Measurements from ENCODE around the gene PRDM16. TPM values are rescaled to one million over a fixed set of nuclear protein-coding genes. Genes with fewer than 3 reads are reported as not detected.
A peak's percentile ranks its signal among the peaks of the same experiment; 100 is the strongest.

PRDM16 gene
- total and polyA plus RNA-seq, 2 of the 13 experiments (the other 11 are each of a cell fraction or from before 2014, with no cell fraction given): 0.15 to 0.81 TPM

DNA sequence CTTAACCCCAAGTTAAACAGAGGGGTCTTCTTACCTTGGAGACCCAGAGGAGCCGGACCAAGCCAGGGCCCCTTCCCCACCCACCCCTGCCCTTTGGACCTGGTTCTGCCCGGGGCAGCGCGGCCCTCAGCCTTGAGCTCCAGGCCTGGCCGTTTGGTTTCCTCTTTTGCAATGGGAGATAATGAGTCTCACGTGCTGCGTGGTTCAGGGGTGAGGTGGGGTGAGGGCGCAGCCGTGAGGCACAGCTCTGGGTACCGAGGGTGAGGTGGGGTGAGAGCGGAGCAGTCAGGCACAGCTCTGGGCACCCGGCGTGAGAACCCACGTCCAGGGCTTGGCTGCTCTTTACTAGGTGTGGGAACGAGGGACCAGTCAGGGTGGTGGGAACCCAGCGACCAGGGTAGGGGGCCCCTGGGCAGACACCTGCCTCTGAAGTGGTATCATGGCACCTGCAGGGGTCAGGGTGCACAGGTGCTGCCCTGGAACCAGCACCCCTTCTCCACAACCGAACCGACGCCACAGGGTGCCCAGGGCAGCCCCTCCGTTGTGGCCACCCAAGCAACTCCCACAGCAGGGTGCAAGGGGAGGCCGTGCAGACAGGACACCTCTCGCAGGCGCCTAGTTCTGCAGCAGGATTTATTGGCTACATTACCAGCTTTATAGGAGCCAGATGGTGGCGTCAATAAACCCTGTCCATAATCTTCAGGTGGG lies 182.2 kb downstream of the PRDM16 start (continued):
- TF ChIP-seq ZBED4 (CRISPR knock-in tag; IDR thresholded peaks at IDR 0.05; ENCODE audit: borderline replicate concordance) (no peak), ELF3 (CRISPR knock-in tag; IDR thresholded peaks at IDR 0.05) (no peak), GFI1 (CRISPR knock-in tag; IDR thresholded peaks at IDR 0.05; ENCODE audit: borderline replicate concordance) (no peak), JUNB (CRISPR knock-in tag; IDR thresholded peaks at IDR 0.05; ENCODE audit: borderline replicate concordance) (no peak), MBNL3 (CRISPR knock-in tag; conservative IDR thresholded peaks at IDR 0.05) (no peak), ZNF598 (CRISPR knock-in tag; IDR thresholded peaks at IDR 0.05; ENCODE audit: borderline replicate concordance) (no peak), KLF12 (CRISPR knock-in tag; IDR thresholded peaks at IDR 0.05; ENCODE audit: borderline replicate concordance) (no peak), SIX1 (CRISPR knock-in tag; IDR thresholded peaks at IDR 0.05; ENCODE audit: borderline replicate concordance) (no peak), ZSCAN25 (CRISPR knock-in tag; IDR thresholded peaks at IDR 0.05) (peak; percentile 91), RFX5 (IDR thresholded peaks at IDR 0.05; ENCODE audit: low read depth, low read length) (no peak), ZNF839 (CRISPR knock-in tag; IDR thresholded peaks at IDR 0.05; ENCODE audit: borderline replicate concordance) (no peak), REPIN1 (CRISPR knock-in tag; IDR thresholded peaks at IDR 0.05; ENCODE audit: borderline replicate concordance, low read depth) (no peak), IRF2 (CRISPR knock-in tag; IDR thresholded peaks at IDR 0.05) (no peak), CREBL2 (CRISPR knock-in tag; IDR thresholded peaks at IDR 0.05; ENCODE audit: borderline replicate concordance) (no peak), HOXA5 (CRISPR knock-in tag; IDR thresholded peaks at IDR 0.05) (no peak), HES4 (CRISPR knock-in tag; IDR thresholded peaks at IDR 0.05; ENCODE audit: borderline replicate concordance) (no peak), ZNF276 (CRISPR knock-in tag; IDR thresholded peaks at IDR 0.05; ENCODE audit: low read depth) (no peak)
- TF ChIP-seq, protein P1, sequence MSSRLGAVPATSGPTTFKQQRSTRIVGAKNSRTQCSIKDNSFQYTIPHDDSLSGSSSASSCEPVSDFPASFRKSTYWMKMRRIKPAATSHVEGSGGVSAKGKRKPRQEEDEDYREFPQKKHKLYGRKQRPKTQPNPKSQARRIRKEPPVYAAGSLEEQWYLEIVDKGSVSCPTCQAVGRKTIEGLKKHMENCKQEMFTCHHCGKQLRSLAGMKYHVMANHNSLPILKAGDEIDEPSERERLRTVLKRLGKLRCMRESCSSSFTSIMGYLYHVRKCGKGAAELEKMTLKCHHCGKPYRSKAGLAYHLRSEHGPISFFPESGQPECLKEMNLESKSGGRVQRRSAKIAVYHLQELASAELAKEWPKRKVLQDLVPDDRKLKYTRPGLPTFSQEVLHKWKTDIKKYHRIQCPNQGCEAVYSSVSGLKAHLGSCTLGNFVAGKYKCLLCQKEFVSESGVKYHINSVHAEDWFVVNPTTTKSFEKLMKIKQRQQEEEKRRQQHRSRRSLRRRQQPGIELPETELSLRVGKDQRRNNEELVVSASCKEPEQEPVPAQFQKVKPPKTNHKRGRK (CRISPR knock-in tag; IDR thresholded peaks at IDR 0.05): no peak
- TF ChIP-seq, protein P2, sequence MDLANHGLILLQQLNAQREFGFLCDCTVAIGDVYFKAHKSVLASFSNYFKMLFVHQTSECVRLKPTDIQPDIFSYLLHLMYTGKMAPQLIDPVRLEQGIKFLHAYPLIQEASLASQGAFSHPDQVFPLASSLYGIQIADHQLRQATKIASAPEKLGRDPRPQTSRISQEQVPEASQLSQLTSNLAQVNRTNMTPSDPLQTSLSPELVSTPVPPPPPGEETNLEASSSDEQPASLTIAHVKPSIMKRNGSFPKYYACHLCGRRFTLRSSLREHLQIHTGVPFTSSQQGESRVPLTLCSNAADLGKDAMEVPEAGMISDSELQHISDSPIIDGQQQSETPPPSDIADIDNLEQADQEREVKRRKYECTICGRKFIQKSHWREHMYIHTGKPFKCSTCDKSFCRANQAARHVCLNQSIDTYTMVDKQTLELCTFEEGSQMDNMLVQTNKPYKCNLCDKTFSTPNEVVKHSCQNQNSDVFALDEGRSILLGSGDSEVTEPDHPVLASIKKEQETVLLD (CRISPR knock-in tag; IDR thresholded peaks at IDR 0.05; ENCODE audit: low read depth): no peak
